Mucosa of descending colon (tissue), 3 donors: Measurements from ENCODE around the gene HSD17B8. TPM values are rescaled to one million over a fixed set of nuclear protein-coding genes. Genes with fewer than 3 reads are reported as not detected.

Experiments used
- ATAC-seq: fragments of 200-7000 bp; cut with Tn5 transposase; one replicate; pipeline ENCODE4 v1.9.1; 2020; ENCODE audit warnings: mild to moderate bottlenecking, moderate library complexity
- DNase-seq, 3 donors: peaks; one replicate each; pipeline ENCODE4 v3.0.0-alpha.2; 2020
- H3K36me3 ChIP-seq: fragments of 200-600 bp; one replicate; pipeline ENCODE4 v1.8.0; 2021; ENCODE audit warnings: low read depth, mild to moderate bottlenecking
- H3K4me1 ChIP-seq: fragments of 200-600 bp; one replicate; pipeline ENCODE4 v1.8.0; 2021; ENCODE audit warnings: low read depth, mild to moderate bottlenecking
- H3K4me3 ChIP-seq: fragments of 200-600 bp; one replicate; pipeline ENCODE4 v1.8.0; 2021; ENCODE audit warnings: mild to moderate bottlenecking
- H3K9me3 ChIP-seq: fragments of 200-600 bp; one replicate; pipeline ENCODE4 v1.8.0; 2021; ENCODE audit warnings: mild to moderate bottlenecking
- intact Hi-C, 2 donors: fragments of 100-400 bp; cut with DNase I in 1 of 2; cut with micrococcal nuclease in 1 of 2; formaldehyde crosslinking; loops; one replicate each; pipeline versions ENCODE4 v1.11.0 to v1.11.1; 2022; cut with DNase I, micrococcal nuclease
- total RNA-seq, 3 donors: library from RNA; stranded (reverse); fragmentation: NEBNext Ultra II Directional in 2 of 3; extraction: Animal tissue kit (Norgen Biotek cat#: 25700) in 2 of 3; gene quantifications; one replicate each; pipeline versions ENCODE4 v1.2.1 to v1.2.4, GENCODE V29; 2021 to 2023
- TF ChIP-seq, protein P1 (sequence below): fragments of 200-600 bp; IDR thresholded peaks from one replicate; pipeline ENCODE4 v1.8.0; 2022; ENCODE audit warnings: antibody characterized with exemption, mild to moderate bottlenecking
- donor health status: DM: no; HTN: no; CAD: no; lungs with moderate emphysema.
- donor health status: DM: no; HTN: no; CAD: no.
- donor health status: DM: no; HTN: yes; CAD: no.

Gene HSD17B8
- total RNA-seq, 3 donors from 2014 or later = 12.3 to 23.2 (median 19.7) TPM

DNA sequence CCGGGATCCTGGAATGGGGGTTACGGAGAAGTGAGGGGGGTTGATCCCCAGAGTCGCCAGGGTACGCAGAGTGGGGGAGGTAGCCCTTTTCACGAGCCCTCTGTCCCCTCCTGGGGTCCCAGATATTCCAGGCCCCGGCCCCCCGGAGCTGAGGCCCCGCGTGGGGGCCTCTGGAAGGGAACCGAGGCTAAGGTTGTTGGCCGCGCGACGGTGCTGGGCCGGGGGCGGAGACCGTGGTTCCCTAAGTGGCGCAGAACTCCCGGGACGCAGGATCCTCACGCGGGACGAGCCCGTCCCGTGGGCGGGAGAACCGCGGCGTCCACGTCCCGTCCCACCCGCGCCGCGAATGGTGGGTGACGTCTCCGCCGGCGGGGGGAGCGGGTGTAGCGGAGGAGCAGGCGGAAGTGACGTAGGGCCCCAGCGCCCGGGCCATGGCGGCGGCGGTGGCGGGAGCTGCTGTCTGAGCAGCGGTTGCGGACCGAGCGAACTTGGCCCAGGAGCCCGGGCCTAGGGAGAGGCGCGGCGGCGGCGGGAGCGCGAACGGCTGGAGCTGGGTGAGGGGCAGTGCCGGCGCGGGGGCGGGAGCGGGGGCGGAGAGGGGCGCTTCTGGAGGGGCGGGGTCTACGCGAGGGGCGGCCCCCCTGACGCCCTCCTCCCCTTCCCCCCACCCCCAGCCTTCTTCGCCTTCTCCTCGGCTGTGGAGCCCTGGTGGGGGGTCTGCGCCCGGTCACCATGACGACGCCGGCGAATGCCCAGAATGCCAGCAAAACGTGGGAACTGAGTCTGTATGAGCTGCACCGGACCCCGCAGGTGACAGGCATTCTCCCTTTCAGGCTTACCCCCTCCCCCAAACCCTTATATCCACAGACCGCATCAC is 3.9 kb downstream of the HSD17B8 start, which contains the start of gene RING1:
TSS of gene RING1 (plus strand) at position 410 of the 877 bp plus-strand sequence. CDS start at position 733, 323 bp downstream.
- intact Hi-C loops = no loop called here
- ATAC-seq = peak; percentile 77
- no peaks in the 10 kb centered on the region for H3K36me3 ChIP-seq
- peaks cover 20% of the 10 kb centered on the region for H3K4me1 ChIP-seq
- peak within 1 kb of the TSS; percentile 70 for H3K4me3 ChIP-seq
- peak; percentile 90 to 92 (median 91) for DNase-seq
- TF ChIP-seq, protein P1, sequence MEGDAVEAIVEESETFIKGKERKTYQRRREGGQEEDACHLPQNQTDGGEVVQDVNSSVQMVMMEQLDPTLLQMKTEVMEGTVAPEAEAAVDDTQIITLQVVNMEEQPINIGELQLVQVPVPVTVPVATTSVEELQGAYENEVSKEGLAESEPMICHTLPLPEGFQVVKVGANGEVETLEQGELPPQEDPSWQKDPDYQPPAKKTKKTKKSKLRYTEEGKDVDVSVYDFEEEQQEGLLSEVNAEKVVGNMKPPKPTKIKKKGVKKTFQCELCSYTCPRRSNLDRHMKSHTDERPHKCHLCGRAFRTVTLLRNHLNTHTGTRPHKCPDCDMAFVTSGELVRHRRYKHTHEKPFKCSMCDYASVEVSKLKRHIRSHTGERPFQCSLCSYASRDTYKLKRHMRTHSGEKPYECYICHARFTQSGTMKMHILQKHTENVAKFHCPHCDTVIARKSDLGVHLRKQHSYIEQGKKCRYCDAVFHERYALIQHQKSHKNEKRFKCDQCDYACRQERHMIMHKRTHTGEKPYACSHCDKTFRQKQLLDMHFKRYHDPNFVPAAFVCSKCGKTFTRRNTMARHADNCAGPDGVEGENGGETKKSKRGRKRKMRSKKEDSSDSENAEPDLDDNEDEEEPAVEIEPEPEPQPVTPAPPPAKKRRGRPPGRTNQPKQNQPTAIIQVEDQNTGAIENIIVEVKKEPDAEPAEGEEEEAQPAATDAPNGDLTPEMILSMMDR = no peak
- H3K9me3 ChIP-seq = no peaks in the 10 kb centered on the region

DNA sequence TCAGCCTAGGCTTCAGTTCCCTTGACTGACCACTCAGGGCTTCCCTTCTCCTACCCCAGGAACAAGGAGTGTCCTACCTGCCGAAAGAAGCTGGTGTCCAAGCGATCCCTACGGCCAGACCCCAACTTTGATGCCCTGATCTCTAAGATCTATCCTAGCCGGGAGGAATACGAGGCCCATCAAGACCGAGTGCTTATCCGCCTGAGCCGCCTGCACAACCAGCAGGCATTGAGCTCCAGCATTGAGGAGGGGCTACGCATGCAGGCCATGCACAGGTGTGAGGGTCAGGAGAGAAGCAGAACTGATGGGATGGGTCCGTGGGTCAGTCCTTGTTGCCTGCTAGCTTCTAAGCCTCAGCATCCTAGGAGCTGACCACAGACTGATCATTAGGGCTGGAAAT is 5.4 kb downstream of the HSD17B8 start:
- no peak for ATAC-seq
- H3K4me3 ChIP-seq = no peak overlapping the region
- peaks cover 19% of the 10 kb centered on the region for H3K4me1 ChIP-seq
- no peak for DNase-seq
- no peaks in the 10 kb centered on the region for H3K9me3 ChIP-seq
- intact Hi-C loops = no loop called here
- TF ChIP-seq, protein P1 = no peak
- no peaks in the 10 kb centered on the region for H3K36me3 ChIP-seq

DNA sequence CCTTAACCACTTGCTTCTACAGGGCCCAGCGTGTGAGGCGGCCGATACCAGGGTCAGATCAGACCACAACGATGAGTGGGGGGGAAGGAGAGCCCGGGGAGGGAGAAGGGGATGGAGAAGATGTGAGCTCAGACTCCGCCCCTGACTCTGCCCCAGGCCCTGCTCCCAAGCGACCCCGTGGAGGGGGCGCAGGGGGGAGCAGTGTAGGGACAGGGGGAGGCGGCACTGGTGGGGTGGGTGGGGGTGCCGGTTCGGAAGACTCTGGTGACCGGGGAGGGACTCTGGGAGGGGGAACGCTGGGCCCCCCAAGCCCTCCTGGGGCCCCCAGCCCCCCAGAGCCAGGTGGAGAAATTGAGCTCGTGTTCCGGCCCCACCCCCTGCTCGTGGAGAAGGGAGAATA is 6.7 kb downstream of the HSD17B8 start:
- Histone ChIP-seq H3K4me3 (no peak overlapping the region), H3K4me1 (peaks cover 19% of the 10 kb centered on the region), H3K9me3 (no peaks in the 10 kb centered on the region), H3K36me3 (no peaks in the 10 kb centered on the region)
- ATAC-seq (no peak), DNase-seq (no peak)
- intact Hi-C loops = no loop called here
- TF ChIP-seq, protein P1 = no peak

DNA sequence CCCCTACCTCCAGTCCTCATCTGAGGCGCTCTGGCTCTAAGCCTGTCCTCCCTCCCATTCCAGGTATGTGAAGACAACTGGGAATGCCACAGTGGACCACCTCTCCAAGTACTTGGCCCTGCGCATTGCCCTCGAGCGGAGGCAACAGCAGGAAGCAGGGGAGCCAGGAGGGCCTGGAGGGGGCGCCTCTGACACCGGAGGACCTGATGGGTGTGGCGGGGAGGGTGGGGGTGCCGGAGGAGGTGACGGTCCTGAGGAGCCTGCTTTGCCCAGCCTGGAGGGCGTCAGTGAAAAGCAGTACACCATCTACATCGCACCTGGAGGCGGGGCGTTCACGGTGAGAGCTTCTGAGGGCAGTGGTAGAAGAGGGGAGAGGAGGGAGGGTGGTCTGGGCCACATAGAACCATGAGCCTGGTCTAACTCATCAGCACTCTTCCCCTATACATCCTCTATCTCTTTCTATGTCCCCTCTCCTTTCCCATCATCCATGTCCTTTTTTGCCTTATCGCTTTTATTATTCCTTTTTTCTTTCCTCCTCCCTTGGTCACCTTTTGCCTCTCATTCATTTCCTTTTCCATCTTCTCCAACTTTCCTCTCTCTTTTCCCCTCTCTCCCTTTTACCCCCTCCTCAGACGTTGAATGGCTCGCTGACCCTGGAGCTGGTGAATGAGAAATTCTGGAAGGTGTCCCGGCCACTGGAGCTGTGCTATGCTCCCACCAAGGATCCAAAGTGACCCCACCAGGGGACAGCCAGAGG is 7.4 kb downstream of the HSD17B8 start:
- Histone ChIP-seq H3K4me1 (peaks cover 19% of the 10 kb centered on the region), H3K9me3 (no peaks in the 10 kb centered on the region), H3K36me3 (no peaks in the 10 kb centered on the region), H3K4me3 (no peak overlapping the region)
- no peak for ATAC-seq
- intact Hi-C loops = no loop called here
- TF ChIP-seq, protein P1 = no peak
- DNase-seq = no peak

DNA sequence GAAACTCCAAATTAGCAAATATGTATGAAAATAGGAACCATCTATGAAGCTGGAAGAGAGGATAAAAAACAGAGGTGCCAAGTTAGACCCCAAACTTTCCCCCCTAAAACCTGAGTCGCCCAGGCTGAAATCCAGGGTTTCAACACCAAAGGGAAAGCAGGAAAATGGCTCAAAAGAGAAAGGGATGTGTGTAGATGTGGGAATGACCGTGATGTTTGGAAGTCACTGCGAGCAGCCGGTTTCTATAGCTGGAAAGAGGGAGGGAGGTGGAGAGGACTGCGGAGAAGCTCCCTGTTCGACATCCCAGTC is 8.4 kb downstream of the HSD17B8 start:
- no peak overlapping the region for H3K4me3 ChIP-seq
- DNase-seq (no peak), ATAC-seq (no peak)
- intact Hi-C loops = no loop called here
- peaks cover 15% of the 10 kb centered on the region for H3K4me1 ChIP-seq
- H3K9me3 ChIP-seq = no peaks in the 10 kb centered on the region
- TF ChIP-seq, protein P1 = no peak
- no peaks in the 10 kb centered on the region for H3K36me3 ChIP-seq
